Airway epithelial cell (primary cell): ENCODE data around the gene GMCL1. TPM values are rescaled to one million over a fixed set of nuclear protein-coding genes. Genes with fewer than 3 reads are reported as not detected.

Source experiments
- total RNA-seq: library from RNA; depleted of rRNA; stranded (reverse); fragments of >200 nt; gene quantifications from 2 replicates; pipeline ENCODE4 v1.2.3, GENCODE V29; 2015

The GMCL1 gene
- 6.2 and 11.0 TPM in 2 replicates for total RNA-seq

DNA sequence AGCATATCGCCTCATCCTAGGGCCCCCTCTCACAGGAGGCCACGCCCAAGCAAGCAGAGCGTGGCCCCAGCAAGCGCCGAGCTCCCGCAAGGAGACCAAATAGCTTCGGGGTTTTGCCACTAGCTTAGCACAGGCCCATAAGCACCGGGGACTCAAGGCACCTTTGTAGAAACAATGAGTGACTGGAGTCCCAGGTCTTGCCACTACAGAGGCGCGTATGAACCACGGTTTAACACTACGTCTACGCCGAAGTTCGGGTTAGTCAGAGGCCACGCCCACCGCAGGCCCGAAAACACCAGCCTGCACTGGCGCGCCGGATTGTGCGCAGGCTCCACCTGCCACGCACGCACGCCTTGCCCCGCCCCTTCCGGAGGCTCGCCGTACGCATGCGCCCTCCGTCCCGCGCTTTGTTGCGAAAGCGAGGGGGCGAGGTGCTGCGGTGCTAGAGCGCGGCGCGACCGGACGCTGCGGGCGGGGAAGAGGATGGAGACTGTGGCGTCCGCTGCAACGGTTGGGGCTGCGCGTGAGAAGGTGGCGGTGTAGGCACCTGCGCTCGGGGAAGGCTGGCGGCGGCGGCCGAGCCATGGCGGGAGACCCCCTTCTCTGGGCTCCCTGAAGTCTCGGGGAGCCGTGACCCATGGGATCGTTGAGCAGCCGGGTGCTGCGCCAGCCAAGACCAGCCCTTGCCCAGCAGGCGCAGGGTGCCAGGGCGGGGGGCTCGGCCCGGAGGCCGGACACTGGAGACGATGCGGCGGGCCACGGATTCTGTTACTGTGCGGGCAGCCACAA, at the start of gene GMCL1:
Gene GMCL1 (plus strand): TSS at position 405 of the 789 bp plus-strand sequence. CDS start 233 bp downstream, at position 638.

DNA sequence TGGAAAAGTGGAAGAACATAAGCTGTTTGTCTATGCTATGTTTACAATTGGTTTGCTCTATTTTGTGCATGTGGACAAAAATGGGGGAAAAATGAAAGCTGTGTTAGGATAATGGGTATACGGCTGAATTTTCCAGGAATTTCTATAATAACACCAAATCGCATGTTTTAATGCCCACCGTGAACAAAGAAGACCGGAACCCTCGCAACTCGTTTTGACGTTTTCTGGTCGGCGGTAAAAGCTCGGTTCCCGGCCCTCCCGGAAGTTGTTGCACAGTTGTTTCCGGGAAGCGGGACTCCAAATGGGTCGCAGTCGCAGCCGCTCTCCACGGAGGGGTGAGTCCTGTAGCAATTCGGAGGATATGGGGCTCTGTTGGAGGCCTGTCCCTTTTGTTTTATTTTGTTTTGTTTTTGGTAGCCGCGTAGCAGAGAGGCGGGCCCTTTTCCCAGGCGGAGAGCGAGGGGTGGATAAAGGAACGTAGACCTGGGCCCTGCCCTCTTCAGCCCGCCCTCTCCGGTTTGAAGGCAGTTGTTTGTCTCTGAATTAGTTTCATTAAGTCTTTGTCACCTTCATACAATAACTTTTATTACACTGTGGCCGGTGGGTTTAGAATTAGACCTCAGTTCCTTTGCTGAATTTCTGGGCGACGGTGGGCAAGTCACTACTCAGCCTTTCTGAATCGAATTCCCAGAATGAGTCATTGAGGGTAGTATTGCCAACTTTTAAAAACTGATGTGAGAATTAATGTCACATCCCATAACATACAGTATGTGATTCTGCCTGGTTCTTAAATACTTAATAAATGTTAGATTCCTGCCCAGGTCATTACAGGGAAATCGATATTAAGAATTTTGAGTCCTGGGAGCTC, 64.5 kb downstream of the GMCL1 start, which contains the start of gene SNRNP27:
Gene SNRNP27 (plus strand): TSS at position 273 of the 868 bp plus-strand sequence. CDS start 29 bp downstream, at position 302.

DNA sequence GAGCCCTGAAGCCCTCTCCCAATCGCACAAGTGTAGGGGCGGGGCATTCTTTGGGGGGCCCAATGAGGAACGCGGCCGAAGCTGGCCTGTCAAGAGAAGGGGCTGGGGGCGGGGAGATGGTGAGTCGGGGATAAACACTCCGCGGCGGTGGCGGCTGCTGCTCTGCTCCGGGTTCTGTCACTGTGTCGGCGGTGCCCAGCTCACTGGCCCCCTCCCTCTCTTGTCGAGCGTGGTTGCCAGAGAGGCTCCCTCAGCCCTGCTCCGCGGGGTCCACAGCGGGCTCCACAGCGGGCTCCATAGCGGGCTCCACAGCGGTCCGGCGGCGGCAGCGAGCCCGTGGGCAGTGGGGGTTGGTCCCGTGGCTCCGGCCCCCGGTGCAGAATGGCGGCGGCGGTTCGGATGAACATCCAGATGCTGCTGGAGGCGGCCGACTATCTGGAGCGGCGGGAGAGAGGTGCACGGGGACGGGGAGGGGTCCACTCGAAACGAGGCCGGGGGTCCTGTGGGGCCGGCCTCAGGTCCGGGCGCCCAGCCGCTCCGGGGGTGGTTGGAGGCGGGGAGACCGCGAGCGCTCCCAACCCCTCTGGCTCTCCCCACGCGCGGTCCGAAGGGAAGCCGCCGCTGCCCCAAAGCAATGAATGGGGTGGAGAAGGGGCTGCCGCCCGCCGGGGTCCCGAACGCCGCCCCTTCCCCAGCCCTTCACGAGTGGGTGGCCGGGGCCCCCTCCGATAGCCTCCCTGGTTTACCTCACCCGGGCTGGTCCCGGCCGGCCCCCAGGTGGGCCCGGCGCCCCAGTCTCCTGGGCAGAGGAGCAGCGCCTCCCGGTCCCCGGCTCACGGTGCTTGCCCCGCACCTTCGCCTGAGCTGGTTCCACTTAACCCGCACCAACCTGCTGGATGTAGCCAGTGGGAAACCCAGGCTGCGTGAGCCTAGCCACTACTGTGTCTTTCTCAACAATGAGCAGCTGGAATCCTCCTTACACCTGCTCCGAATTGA, 85.8 kb downstream of the GMCL1 start, which contains the start of gene MXD1:
Gene MXD1 (plus strand): TSS at position 160 of the 996 bp plus-strand sequence. CDS start 222 bp downstream, at position 382.

Other genes starting within 250 kb of the GMCL1 start
- gene AAK1, start 185.9 kb upstream of the GMCL1 start, total RNA-seq: 15.4 and 24.5 TPM in 2 replicates
- gene ANXA4, start 87.5 kb upstream of the GMCL1 start, total RNA-seq: 58.8 and 64.8 TPM in 2 replicates
- gene SNRNP27, start 64.3 kb downstream of the GMCL1 start, total RNA-seq: 40.1 and 44.8 TPM in 2 replicates
- 9.2 and 13.5 TPM in 2 replicates for gene MXD1, start 85.4 kb downstream of the GMCL1 start, total RNA-seq
- gene ASPRV1, start 132.0 kb downstream of the GMCL1 start, total RNA-seq: 0.21 TPM in 1 of 2 replicates, not detected in the other